ENCODE results near the gene E2F7.

The E2F7 gene

GRCh38 chr12:77013091-77013490 lies 52.3 kb downstream of the E2F7 start:
- no peak for DNase-seq

DNA sequence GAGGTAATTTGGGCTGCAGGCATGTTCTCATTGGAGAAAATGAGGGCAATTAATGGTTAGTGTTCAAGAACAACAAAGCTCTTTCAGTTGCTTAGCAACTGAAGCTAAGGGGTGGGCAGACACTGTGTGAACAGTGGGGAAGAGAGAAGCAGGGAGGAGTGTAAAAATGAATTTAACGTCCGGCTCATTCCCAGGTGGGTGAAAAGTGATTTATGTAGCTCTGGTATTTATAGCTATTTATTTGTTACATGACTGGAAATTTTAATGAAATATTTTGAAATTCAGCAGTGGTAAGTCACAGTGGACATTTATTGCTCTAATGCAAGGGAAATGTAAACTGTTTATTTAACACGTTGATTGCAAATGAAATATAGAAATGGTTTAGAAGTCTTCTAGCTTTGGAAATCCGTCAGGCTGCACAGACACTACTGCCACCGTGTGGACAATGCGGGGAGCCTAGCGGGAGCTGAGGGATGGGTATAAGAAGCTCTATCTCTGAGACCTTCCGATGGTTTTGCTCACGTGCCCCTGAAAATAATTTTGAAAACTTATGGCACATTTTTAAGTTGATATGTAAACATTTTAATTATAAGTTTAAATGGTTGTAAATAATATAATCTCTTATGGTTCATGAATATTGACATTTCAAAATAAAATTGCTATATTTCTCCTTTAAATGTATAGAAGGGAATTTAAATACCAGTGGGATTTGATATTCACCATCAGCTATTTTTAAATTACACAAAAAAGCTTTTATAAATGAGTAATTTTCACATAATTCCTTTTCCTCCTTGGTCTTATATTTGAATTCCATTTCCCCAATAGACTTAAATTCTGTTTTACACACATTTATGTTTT lies 54.4 kb downstream of the E2F7 start:
- peak; percentile 66 for DNase-seq

DNA sequence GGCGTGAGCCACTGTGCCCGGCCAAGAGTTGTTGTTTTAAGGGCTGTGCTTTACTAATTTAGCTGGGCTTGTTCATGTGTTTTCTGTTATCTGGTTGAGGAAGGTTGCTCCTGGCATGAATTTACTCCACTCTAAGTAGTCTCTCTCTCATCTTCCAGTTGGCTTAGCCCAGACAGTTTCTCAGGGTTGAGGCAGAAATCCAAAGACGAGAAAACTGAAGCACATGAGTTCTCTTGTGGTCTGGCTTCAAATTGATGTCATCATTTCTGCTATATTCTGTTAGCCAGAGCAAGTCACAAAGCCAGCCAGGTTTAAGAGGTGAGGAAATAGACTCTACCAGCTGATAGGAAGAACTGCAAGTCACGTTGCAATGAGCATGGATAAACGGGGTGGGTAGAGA lies 57.9 kb downstream of the E2F7 start:
- no peak for DNase-seq

GRCh38 chr12:77005611-77006098 lies 59.7 kb downstream of the E2F7 start:
- DNase-seq: no peak

GRCh38 chr12:77003914-77004313 lies 61.5 kb downstream of the E2F7 start:
- DNase-seq: no peak

DNA sequence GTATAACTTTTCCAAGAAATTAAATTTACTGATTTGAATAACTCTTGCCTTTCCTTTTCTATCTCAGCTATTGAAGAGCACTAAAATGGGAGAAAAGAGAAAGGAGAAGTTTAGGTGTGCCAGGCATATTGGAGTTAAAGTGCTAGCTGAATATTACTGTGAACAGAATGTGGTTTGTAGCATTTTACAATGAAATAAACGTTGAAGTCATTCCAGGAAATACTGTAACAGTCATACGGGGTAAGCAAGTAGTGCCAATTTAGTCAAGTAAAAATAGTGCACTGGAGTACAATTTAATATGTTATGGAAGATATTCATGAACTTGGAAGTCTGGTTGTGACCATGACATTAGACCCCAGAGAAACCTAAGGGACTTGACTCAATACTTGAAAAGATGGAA lies 62.1 kb downstream of the E2F7 start:
- no peak for DNase-seq

GRCh38 chr12:77002382-77002781 lies 63.0 kb downstream of the E2F7 start:
- DNase-seq: no peak

DNA sequence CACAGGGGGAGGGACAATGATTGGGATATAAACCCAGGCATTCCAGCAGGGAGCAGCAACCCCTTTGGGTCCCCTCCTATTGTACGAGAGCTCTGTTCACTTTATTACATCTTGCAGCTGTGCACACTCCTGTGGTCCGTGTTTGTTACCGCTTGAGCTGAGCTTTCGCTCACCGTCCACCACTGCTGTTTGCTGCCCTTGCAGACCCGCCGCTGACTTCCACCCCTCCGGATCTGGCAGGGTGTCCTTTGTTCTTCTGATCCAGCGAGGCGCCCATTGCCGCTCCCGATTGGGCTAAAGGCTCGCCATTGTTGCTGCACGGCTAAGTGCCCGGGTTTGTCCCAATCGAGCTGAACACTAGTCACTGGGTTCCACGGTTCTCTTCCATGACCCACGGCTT lies 64.1 kb downstream of the E2F7 start:
- DNase-seq: no peak

DNA sequence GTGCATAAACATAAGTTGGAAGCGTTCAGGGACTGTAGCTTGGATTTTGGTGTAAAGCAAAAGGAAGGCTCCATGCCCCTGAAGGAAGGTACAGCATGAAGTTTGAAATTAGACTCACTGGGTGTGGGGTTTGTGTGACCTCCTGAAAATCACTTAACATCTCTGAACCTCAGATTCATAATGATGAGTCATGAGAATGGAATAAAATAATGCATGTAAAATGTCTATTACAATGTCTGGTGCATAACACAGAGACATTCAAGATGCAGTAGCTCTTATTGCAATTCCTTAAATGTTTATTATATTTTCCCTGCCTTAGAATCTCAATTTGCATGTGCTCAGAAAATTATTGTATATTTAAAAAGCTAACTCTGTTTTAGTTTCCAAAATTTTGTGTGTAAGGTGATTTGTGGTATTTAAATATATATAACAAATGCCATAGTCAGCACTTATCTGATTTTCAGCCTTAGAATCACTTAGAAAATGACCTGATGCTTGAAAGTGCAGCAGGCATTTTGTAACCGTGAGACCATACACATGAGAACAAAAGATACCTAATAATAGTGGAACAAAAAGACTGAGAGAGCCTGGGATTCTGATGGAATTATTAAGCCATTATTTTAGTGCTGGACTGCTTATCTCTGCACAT lies 66.3 kb downstream of the E2F7 start:
- no peak for DNase-seq

DNA sequence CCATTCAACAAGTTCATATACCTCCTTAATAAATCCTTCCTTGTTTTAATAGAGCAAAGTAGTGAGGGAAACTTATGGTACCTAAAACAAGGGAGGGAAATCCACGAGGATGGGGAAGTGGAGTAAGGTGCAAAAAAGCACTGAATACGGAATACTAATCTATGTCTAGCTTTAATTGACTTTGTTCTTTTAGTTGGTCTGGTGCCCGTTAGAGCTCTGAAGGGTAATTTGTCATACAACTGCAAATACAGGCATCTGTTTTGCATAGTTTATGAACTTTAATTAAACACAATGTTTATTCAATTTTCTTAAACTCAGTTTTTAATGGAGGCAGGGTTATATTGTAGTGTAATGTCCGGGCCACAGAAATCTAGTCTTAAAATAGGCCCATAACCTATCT lies 67.0 kb downstream of the E2F7 start:
- DNase-seq: no peak

DNA sequence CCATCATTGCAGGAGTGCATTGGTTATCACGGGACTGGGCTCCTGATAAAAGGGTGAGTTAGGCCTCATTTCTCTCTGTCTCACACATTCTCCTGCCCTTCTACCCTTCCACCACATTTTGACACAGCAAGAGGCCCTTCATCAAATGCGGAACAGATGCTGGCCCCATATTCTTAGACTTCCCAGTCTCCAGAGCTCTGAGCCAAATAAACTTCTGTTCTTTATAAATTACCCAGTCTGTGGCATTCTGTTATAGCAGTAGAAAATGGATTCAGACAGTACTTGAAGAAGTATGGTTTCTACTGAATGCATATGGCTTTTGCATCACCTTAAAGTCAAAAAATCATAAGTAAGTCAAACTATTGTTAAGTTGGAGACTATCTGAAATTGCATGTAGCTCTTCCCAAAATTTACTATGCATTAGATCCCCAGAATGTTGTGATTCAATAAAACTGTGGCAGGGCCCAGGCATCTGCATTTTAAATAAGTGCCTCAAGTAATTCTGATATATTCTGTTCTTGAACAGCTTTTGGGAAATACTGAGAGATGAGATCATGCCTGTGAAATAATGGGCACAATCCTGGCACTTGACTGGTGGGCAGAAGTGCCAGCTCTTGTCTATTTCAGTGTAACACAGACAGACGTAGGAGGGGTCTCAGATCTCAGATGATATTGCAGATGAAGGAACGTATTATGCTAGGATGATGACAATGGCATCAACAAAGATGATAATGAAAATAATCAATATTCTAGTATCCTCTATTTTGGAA lies 68.2 kb downstream of the E2F7 start:
- no peak for DNase-seq

GRCh38 chr12:76990716-76991115 lies 74.7 kb downstream of the E2F7 start:
- no peak for DNase-seq

DNA sequence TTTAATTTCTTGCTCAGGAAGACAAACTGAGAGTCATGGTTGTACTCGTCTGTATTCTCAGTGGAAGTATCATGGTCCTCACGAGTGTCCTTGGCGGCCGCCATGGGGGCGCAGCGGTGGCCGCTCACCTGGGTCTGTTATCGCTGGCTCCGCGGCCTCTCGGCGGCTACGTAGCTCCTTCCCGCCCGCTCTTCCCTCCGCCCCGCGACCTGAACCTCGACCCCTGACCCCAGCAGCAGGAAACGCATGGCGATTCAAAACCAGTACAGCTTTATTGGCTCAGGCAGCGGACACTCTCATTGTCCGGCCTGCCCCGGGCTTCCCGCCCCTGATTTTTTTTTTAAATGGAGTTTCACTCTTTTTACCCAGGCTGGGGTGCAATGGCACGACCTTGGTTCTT lies 80.8 kb downstream of the E2F7 start:
- no peak for DNase-seq

- no peak for DNase-seq
Observed at GRCh38 chr12:76983420-76983819, 81.9 kb downstream of the E2F7 start.

GRCh38 chr12:76980196-76980595 lies 85.2 kb downstream of the E2F7 start:
- no peak for DNase-seq

GRCh38 chr12:76976777-76977382 lies 88.5 kb downstream of the E2F7 start:
- no peak for DNase-seq
